Medulla oblongata (tissue), 1 donor: ENCODE data around the gene LRP3.
A peak's percentile ranks its signal among the peaks of the same experiment; 100 is the strongest.
"Not testable (repeated sequence)": the region's sequence is repeated elsewhere in the genome, so short reads cannot be mapped to it uniquely, and the experiment has no call there.

ENCODE experiments used
- DNase-seq: peaks from one replicate; pipeline ENCODE4 v3.0.0-alpha.2; 2015; ENCODE audit errors: extremely low spot score

The LRP3 gene

DNA sequence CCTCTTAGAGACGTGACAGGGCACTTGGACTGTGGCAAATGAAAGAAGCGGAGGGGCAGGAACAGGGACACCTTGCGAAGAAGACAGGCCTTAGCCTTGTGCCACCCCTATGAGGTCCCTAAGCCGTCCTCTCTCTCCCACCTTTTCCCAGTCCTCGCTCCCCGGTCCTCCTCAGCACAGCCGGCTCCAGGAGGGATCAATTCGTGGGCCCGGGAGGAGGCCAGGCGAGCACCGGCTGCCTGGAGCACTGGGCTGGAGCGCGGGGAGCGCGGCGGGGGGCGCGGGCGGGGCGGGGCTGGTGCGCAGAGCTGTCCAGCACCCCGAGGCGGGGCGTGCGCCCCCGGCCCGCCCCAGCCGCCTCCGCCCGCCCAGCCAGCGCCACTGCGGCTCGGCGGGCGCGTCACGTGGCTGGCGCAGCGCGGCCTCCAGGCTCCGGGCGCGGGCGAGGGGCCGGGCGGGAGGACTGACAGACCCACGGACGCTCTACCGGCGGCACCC is at the start of gene LRP3:
LRP3 (plus strand) TSS at position 466 of the 498 bp plus-strand sequence. CDS start 456 bp downstream, outside the sequence.
- DNase-seq = peak; percentile 52

DNA sequence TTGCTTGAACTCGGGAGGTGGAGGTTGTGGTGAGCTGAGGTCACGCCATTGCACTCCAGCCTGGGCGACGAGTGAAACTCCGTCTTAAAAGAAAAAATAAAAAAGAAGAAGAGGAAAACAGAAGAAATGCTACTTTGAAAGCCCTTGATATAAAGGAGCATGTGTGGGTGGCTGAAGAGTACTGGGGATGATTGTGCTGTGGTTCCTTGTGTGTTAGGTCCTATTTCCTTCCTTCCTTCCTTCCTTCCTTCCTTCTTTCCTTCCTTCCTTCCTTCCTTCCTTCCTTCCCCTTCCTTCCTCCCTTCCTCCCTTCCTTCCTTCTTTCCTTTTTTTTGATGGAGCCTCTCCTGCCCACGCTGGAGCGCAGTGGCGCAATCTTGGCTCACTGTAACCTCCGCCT is 47.9 kb upstream of the LRP3 start:
- no peak for DNase-seq

GRCh38 chr19:33147538-33147937 is 46.6 kb upstream of the LRP3 start:
- no peak for DNase-seq

GRCh38 chr19:33150852-33151518 is 43.1 kb upstream of the LRP3 start:
- no peak for DNase-seq

GRCh38 chr19:33152176-33152575 is 42.0 kb upstream of the LRP3 start:
- DNase-seq = no peak

DNA sequence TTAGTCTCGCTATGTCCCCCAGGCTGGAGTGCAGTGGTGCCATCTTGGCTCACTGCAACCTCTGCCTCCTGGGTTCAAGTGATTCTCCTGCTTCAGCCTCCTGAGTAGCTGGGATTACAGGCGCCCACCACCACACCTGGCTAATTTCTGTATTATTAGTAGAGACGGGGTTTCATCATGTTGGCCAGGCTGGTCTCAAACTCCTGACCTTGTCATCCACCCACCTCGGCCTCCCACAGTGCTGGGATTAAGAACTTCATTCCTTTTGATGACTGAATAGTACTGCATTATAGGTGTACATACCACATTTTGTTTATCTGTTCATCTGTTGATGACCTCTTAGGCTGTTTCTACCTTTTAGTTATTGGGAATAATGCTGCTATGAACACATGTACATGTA is 41.5 kb upstream of the LRP3 start:
- not testable (repeated sequence) for DNase-seq

GRCh38 chr19:33154313-33154712 is 39.8 kb upstream of the LRP3 start:
- DNase-seq = not testable (repeated sequence)

GRCh38 chr19:33156334-33156733 is 37.8 kb upstream of the LRP3 start:
- DNase-seq = no peak

- DNase-seq = no peak
Measured at GRCh38 chr19:33157906-33158305, 36.2 kb upstream of the LRP3 start.

GRCh38 chr19:33158365-33158764 is 35.8 kb upstream of the LRP3 start:
- DNase-seq = no peak

GRCh38 chr19:33159149-33159548 is 35.0 kb upstream of the LRP3 start:
- no peak for DNase-seq

DNA sequence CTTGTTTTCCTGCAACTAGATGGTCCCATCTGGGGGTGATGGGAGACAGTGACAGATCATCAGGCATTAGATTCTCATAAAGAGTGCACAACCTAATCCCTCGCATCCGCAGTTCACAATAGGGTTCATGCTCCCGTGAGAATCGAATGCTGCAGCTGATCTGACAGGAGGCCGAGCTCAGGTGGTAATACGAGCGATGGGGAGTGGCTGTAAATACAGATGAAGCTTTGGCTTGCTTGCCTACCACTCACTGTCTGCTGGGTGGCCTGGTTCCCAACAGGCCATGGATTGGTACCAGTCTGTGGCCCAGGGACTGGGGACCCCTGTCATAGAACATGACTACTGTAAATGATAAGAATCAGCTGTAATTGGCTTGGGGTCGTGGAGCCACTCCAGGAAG is 34.2 kb upstream of the LRP3 start:
- DNase-seq = no peak

DNA sequence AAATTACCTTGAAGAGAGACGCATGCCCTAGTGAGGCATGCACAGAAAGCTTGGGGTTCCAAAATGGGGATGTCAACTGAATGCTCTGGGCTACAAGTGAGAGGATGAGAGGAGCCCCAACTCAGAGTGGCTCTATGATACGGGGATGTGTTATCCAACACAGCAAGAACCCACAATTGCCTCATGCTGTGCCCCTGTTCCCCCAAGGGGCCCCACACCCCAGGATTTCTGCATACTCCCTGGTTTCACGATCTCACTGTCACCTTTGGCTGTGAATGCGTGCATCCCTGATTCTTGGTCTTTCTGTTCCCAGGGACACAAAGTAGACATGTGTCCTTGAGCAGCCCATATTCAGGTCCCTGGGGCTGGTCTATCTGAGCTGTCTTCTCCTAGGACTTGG is 32.9 kb upstream of the LRP3 start:
- DNase-seq = no peak

- DNase-seq = no peak
Measured at GRCh38 chr19:33163481-33163880, 30.6 kb upstream of the LRP3 start.

DNA sequence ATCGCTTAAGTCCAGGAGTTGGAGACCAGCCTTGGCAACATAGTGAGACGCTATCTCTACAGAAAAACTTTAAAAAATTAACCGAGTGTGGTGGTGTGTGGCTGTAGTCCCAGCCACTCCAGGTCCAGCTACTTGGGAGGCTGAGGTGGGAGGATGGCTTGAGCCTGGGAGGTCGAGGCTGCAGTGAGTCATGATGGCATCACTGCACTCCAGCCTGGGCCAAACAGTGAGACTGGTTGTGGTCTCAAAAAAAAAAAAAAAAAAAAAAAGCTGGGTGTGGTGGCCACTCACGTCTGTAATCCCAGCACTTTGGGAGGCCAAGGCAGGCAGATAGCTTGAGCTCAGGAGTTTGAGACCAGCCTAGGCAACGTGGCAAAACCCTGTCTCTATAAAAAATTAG is 28.1 kb upstream of the LRP3 start:
- DNase-seq = not testable (repeated sequence)

DNA sequence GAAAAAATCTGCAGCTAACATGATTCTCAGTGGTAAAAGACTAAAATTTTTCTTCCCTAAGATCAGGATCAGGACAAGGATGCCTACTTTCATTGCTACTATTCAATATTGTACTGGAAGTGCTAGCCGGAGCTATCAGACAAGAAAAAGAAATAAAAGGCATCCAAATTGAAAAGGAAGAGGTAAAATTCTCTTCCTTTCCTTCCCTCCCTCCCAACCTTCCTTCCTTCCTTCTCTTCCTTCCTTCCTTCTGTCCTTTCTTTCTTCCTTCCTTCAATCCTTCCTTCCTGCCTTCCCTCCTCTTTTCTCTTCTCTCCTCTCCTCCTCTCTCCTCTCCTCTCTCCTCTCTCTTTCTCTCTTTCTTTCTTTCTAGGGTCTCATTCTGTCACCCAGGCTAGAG is 26.7 kb upstream of the LRP3 start:
- no peak for DNase-seq

GRCh38 chr19:33168528-33168927 is 25.6 kb upstream of the LRP3 start:
- DNase-seq = no peak

GRCh38 chr19:33171222-33171795 is 22.8 kb upstream of the LRP3 start:
- no peak for DNase-seq

DNA sequence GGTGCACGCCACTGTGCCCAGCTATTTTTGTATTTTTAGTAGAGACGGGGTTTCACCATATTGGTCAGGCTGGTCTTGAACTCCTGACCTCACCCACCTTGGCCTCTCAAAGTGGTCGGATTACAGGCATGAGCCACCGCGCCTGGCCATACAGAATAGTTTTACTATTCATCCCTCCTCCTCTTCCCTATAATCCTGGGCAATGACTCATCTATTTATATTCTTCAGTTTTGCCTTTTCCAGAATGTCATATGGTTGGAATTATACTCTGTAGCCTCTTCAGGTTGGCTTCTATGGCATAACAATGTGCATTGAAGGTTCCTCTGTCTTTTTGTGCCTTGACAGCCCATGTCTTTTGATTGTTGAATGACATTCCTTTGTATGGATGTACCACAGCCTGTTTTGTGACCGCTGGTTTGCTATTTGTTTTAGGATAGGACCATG is 22.2 kb upstream of the LRP3 start:
- DNase-seq = no peak

- no peak for DNase-seq
Measured at GRCh38 chr19:33174186-33174585, 19.9 kb upstream of the LRP3 start.

GRCh38 chr19:33175156-33175782 is 18.9 kb upstream of the LRP3 start:
- no peak for DNase-seq

- DNase-seq = no peak
Measured at GRCh38 chr19:33175886-33176669, 18.1 kb upstream of the LRP3 start.
